Activated CD4-positive, alpha-beta T cell treated with anti-CD3 and anti-CD28 coated beads, Interleukin-2, amount 50 U/mL, for 48 hours (primary cell): ENCODE data around the gene TEPSIN.

Experiments
- DNase-seq, 2 experiments: peaks; one replicate each; pipeline ENCODE4 v3.0.0-alpha.2; 2020

Gene TEPSIN

GRCh38 chr17:81249223-81250040 lies 10.6 kb upstream of the TEPSIN start:
- DNase-seq, result no peak

DNA sequence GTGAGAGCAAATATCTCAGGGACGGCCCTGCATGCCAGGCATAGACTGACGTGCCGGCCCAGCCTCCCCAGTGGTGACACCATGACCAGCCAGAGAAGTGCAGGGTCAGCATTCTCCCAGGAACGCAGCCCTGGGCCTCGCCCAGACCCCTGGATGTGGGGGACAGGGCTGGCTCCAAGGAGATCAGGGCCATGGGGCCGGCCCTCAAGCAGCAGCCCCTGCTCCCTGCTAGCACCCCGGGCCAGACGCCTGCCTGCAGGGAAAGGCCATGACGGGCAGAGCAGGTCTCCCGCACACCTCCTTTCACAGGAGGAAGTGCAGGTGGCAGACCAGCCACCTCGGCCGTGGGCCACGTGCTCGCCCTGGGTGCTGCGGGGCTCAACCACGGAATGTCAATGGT lies 9.8 kb upstream of the TEPSIN start:
- DNase-seq, result no peak

DNA sequence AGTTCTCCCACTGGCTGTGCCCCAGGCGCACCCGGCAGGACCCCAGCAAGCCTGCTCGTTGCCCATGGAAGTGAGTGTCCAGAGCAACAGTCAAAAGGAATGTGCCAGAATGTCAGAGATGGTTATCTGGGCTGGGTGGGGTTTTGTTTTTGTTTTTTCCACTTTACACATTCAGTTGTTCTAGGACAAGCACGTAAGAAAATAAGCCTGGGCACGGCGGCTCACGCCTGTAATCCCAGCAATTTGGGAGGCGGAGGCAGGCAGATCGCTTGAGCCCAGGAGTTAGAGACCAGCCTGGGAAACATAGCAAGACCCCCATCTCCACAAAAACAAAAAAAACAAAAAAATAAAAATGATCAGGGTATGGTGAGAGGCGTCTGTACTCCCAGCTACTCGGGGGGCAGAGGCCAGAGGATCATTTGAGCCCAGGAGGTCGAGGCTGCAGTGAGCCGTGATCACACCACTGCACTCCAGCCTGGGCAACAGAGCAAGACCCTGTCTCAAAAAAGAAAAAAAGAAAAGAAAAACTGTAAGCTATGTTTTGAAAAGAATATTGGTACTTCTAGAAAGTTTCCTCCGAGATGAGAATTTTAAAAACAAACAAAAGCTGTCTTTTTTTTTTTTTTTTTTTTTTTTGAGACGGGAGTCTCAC lies 8.6 kb upstream of the TEPSIN start:
- DNase-seq, result no peak

GRCh38 chr17:81246679-81247338 lies 8.0 kb upstream of the TEPSIN start:
- DNase-seq, result no peak

DNA sequence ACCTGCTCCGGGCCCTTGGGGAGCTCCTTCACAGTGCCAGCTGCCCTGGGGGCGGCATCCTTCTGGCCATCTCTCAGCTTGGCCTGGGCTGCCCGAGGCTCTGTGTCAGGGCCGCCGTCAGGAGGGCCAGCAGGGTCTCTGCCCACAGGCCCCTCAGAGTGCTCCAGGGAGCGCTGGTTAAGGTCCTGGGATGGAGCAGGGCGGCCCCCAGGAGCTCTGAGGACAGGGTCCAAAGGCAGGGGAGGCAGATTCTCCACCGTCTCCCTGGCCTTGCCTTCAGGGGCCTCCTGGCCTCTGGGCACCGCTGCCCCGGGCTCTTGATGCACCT lies 7.5 kb upstream of the TEPSIN start:
- no peak for DNase-seq

- DNase-seq, result no peak
These were observed 6.9 kb upstream of the TEPSIN start for GRCh38 chr17:81245665-81246342.

- DNase-seq, result peak in 1 of 2 experiments; percentile 31
These were observed 6.3 kb upstream of the TEPSIN start for GRCh38 chr17:81245024-81245664.

DNA sequence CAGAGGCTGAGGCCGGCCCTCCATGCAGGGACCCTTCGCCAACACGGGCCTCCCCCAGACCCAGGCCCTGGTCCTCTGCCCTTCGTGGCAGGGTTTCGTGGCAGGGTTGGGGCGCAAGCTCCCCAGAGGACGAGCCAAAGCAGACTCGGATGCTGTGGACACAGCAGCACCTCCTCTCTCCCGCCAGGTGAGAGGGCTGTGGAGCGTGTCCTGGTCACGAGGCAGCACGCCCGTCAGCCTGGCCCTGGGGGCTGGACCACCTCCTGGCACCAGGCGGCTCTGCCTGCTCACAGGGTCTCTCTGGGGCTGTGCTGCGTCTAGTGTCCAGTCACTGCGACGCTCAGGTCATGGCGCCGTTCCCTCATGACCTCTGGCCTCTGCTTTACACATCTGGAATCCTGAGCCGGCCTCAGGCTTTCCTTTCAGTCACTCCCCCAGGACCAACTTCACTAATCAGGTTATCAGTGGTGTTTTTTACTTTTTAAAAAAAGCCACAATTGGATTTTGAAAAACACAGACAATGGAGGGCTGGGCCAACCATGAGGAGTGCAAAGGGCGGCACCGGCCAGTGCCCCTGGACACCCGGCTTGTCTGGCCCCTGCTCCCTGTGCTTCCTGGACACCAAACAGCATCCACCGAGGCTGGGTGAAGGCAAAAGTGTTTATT lies 5.6 kb upstream of the TEPSIN start:
- no peak for DNase-seq

DNA sequence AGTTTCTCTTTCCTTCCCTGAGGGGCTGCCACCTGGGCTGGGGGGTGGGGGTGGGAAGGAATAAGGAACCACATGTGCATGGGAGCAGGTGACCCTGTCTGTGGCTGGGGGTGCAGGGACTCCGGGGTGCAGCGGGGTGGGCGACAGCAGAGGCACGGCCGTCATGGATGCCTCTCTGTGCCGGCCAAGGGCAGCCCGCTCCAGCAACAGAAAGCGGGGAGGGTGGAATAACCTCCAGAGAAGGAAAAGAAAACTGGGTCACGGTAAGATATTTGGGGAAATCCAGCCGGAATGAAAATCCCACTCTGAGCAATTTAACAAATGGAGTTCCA lies 4.4 kb upstream of the TEPSIN start:
- no peak for DNase-seq

- DNase-seq, result no peak
These were observed 3.8 kb upstream of the TEPSIN start for GRCh38 chr17:81242421-81243332.

DNA sequence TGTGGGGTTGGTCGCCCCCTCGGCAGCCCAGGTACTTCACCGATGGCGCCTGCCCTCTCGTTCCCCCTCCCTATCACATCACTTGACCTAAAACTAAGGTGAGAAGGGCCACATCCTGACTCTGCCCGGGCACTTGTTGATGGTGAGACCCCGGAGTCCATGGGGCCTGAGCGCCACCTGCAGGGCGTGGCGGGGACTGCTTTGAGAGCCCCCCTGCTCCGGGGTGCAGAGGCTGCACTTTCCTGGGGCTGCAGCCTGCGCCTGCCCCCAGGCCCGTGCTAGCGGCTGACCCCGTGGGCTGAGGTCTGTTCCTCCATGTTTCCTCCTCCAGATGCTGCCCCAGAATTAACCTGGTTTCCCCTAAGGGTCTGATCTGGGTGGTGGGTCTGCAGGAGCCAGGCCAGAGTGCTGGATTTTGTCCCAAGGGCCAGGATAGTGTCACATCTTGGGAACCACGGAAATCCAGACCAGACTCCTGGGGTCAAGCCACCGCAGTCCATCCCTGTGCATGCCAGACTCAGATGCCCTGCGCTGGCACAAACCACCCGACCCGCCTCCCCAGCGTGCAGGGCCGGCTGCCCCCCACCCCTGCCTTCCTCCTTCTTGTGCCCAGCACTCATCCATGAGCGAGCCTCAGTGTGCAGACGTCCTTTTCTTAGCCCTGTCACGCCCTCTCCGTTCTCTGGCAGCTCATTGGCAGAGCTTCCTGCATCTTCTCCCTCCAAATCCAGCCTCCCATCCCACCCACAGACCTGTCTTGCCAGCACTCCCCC lies 3.0 kb upstream of the TEPSIN start:
- DNase-seq, result peak; percentile 72 to 79

DNA sequence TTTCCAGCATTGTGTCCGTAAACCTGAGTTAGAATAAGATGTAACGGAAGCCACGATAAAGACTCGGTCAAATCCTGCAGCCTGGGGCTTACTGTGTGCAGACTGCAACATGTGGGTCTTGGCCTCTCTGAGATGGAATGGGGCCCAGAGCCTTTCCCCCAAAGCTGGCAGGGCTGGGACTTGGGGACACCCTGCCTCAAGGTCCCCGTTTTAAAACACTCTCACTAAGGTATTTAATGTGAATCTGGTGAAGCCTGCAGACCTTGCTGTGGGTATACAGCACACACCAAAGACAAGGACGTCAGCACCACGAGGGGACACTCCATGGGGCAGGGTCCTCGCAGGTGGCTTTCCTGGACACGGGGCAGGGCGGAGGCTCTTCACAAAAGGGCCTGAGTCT lies 2.3 kb upstream of the TEPSIN start:
- DNase-seq, result no peak

DNA sequence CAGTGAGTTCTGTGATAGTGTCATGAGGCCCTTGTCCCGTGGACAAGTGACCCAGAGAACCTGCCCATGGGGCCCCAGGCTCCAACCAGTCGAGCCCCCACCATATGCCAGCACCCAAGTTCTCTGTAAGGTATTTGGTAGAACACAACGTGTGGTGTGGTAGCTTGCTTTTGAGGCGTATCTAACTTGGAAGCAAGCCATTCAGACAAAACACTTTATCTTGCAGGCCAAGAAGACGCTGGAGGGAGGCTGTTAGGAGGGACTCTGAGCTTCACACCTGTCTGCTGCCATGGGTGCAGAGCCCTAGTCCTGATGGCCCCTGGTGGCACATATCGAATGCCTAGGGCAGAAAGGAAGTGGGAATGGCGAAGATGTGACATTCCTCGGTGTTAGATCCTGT lies 1.9 kb upstream of the TEPSIN start:
- no peak for DNase-seq

DNA sequence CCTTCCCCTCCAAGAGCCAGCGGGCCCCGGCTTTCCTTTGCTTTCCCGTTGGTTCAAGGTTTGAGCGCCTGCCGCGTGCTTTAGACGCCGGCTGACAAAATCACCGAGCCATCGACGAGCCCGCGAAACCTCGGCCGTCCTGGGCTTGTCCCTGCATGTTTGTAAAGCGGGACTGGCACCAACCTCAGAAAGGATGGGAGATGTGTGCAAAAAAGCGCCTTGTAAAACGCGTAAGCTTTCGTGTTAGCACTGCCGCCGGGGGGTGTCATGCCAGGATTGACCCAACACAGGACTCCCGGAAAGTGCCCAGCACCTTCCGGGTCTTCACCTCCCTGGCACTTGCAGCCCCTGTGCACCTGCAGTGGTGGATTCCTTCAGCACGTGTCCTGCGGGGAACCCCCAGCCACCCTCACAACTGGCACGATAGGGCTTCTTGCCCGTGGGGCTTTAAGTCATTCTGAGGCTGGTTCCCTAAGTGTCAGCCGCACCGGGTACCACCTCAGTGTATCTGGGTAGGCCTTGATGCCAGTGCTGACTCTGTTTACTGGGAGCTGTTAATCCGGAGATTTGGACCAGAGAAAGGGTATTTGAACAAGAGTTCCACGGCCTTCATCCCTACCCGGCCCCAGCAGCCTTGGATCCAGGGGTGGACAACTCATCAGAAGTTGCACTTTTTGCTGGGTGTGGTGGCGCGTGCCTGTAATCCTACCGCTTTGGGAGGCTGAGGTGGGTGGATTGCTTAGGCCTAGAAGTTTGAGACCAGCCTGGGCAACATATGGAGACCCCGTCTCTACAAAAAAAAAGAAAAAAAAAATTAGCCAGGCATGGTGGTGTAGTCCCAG lies 1.1 kb upstream of the TEPSIN start:
- peak; percentile 55 to 63 for DNase-seq

GRCh38 chr17:81238490-81238814 lies 403 bp downstream of the TEPSIN start:
- DNase-seq, result no peak

GRCh38 chr17:81237591-81238489 lies 1.0 kb downstream of the TEPSIN start:
- no peak for DNase-seq

GRCh38 chr17:81236784-81237183 lies 2.1 kb downstream of the TEPSIN start:
- no peak for DNase-seq

DNA sequence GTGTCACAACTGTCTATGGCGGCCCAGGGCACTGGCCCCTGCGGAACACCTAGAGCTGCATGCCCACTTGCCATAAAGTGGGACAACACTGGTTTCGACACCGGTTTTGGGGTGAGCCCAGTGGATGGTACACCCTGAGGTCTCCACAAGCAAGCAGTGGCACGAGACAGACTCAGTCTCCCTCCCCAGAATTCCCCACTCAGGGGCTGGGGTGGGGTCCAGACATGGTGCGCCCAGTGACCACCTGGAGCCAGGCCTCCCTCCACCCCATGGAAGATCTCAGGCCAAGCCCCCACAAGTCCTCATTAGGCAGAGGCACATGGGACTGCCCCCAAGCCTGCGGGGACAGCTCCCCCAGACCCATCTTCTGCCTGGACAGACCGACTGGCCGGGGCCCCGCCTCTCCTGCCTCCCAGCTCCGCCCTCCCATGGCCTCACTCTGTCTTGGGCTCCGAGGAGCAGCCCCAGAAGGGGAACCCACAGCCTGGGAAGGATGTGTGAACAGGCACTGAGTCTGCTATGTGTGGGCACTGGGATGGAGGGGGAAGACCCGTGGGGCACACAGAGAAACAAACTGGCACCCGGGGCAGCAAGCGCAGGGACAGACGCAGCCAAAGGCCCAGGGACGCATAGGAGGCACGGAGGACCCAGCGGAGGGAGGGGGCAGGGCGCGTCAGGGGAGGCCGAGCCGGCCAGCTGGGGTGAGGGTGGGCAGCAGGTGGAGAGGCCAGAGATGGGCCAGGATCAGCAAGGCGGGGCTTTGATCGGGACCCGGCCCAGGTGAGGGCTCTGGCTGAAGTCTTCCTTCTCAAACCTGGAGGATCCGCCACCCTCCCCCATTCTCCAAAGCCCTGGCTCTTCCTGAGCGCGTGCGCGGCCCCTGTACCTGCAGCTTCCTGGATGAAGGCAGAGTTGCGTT lies 2.8 kb downstream of the TEPSIN start:
- no peak for DNase-seq
